Activated CD8-positive, alpha-beta memory T cell treated with anti-CD3 and anti-CD28 coated beads, Interleukin-2, amount 50 U/mL, for 1 hour (primary cell): Measurements from ENCODE around the gene OR1M1.

ENCODE experiments used
- DNase-seq: peaks from one replicate; pipeline ENCODE4 v3.0.0-alpha.2; 2020; ENCODE audit errors: extremely low read depth

Gene OR1M1

GRCh38 chr19:9075064-9075949, 11.6 kb upstream of the OR1M1 start:
- no peak for DNase-seq

GRCh38 chr19:9076901-9077300, 10.0 kb upstream of the OR1M1 start:
- DNase-seq = no peak

- no peak for DNase-seq
Observed at GRCh38 chr19:9078651-9079050, 8.2 kb upstream of the OR1M1 start.

GRCh38 chr19:9107375-9107774, 20.5 kb downstream of the OR1M1 start, which contains the start of gene OR7G2:
OR7G2 (minus strand) TSS chr19:9107475; CDS start chr19:9103243, 4,232 bp downstream.
- DNase-seq = no peak

GRCh38 chr19:9109959-9110358, 23.1 kb downstream of the OR1M1 start:
- DNase-seq = no peak

- DNase-seq = no peak
Observed at GRCh38 chr19:9115307-9115813, 28.5 kb downstream of the OR1M1 start, which contains the start of gene OR7G1. OR7G1 (minus strand) TSS chr19:9115763; CDS start chr19:9115763, 0 bp downstream.

GRCh38 chr19:9116547-9116946, 29.7 kb downstream of the OR1M1 start:
- no peak for DNase-seq

- DNase-seq = no peak
Observed at GRCh38 chr19:9126900-9127405, 40.1 kb downstream of the OR1M1 start, which contains the start of gene OR7G3. OR7G3 (minus strand) TSS chr19:9126950; CDS start chr19:9126950, 0 bp downstream.

- DNase-seq = no peak
Observed at GRCh38 chr19:9128171-9128570, 41.3 kb downstream of the OR1M1 start.

GRCh38 chr19:9130965-9131364, 44.1 kb downstream of the OR1M1 start:
- DNase-seq = no peak

GRCh38 chr19:9132422-9132821, 45.6 kb downstream of the OR1M1 start:
- DNase-seq = no peak

GRCh38 chr19:9139609-9140158, 52.8 kb downstream of the OR1M1 start:
- DNase-seq = no peak

GRCh38 chr19:9140159-9140874, 53.5 kb downstream of the OR1M1 start, which contains the start of gene ZNF317:
ZNF317 (plus strand) TSS chr19:9140397; CDS start chr19:9156017, 15,620 bp downstream.
- DNase-seq = peak; percentile 85

- no peak for DNase-seq
Observed at GRCh38 chr19:9144920-9145319, 58.1 kb downstream of the OR1M1 start.
